ENCODE data around the gene GYPA.
"Not testable (repeated sequence)": the region's sequence is repeated elsewhere in the genome, so short reads cannot be mapped to it uniquely, and the experiment has no call there.

The GYPA gene

GRCh38 chr4:144128709-144129320 lies 11.7 kb downstream of the GYPA start:
- DNase-seq: not testable (repeated sequence)

GRCh38 chr4:144125109-144125508 lies 15.4 kb downstream of the GYPA start:
- not testable (repeated sequence) for DNase-seq

GRCh38 chr4:144123982-144124635 lies 16.4 kb downstream of the GYPA start:
- not testable (repeated sequence) for DNase-seq

GRCh38 chr4:144123269-144123668 lies 17.2 kb downstream of the GYPA start:
- not testable (repeated sequence) for DNase-seq

GRCh38 chr4:144119752-144120151 lies 20.8 kb downstream of the GYPA start:
- not testable (repeated sequence) for DNase-seq

- DNase-seq: no peak
Observed at GRCh38 chr4:144115519-144115918, 25.0 kb downstream of the GYPA start.

GRCh38 chr4:144113546-144113945 lies 27.0 kb downstream of the GYPA start:
- DNase-seq: no peak

- no peak for DNase-seq
Observed at GRCh38 chr4:144104509-144105130, 35.9 kb downstream of the GYPA start.

- not testable (repeated sequence) for DNase-seq
Observed at GRCh38 chr4:144097776-144098175, 42.7 kb downstream of the GYPA start.

GRCh38 chr4:144093995-144094394 lies 46.5 kb downstream of the GYPA start:
- DNase-seq: not testable (repeated sequence)

GRCh38 chr4:144091181-144091580 lies 49.3 kb downstream of the GYPA start:
- DNase-seq: not testable (repeated sequence)

- no peak for DNase-seq
Observed at GRCh38 chr4:144090744-144091143, 49.8 kb downstream of the GYPA start.

- not testable (repeated sequence) for DNase-seq
Observed at GRCh38 chr4:144082053-144082452, 58.5 kb downstream of the GYPA start.

GRCh38 chr4:144080135-144080534 lies 60.4 kb downstream of the GYPA start:
- DNase-seq: not testable (repeated sequence)

GRCh38 chr4:144078746-144079145 lies 61.8 kb downstream of the GYPA start:
- DNase-seq: not testable (repeated sequence)

GRCh38 chr4:144061556-144061955 lies 79.0 kb downstream of the GYPA start:
- not testable (repeated sequence) for DNase-seq

GRCh38 chr4:144060234-144060859 lies 80.2 kb downstream of the GYPA start:
- DNase-seq: not testable (repeated sequence)

Measured in NCI-H187 treated with DMSO at 0.1 percent for 48 hours (cell line).